Measurements from ENCODE around the gene RC3H1. TPM values are rescaled to one million over a fixed set of nuclear protein-coding genes. Genes with fewer than 3 reads are reported as not detected.
A peak's percentile ranks its signal among the peaks of the same experiment; 100 is the strongest.

RC3H1 gene
- total and polyA plus RNA-seq, 10 of the 15 experiments (the other 5 are each of a cell fraction or from before 2014, with no cell fraction given), result 1.4 to 33.9 (median 11.8) TPM

DNA sequence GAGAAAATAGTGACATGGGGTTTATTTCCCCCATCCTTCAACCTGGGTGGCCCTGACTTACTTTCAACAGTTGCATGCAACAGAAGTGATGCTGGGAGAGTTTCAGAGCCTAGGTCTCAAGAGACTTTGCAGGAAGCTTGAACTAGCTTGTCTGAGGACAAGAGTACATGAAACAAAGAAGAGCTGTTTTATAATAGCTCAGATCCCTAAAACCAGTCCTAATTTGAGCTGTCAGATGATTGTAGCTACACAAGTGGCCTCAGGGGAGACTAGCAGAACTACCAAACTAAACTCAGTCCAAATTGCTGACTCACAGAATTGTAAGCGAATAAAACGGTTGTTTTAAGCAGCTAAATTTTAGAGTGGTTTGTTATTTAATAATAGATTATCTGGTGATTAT lies 17.1 kb downstream of the RC3H1 start (continued):
- TF ChIP-seq, protein P1, sequence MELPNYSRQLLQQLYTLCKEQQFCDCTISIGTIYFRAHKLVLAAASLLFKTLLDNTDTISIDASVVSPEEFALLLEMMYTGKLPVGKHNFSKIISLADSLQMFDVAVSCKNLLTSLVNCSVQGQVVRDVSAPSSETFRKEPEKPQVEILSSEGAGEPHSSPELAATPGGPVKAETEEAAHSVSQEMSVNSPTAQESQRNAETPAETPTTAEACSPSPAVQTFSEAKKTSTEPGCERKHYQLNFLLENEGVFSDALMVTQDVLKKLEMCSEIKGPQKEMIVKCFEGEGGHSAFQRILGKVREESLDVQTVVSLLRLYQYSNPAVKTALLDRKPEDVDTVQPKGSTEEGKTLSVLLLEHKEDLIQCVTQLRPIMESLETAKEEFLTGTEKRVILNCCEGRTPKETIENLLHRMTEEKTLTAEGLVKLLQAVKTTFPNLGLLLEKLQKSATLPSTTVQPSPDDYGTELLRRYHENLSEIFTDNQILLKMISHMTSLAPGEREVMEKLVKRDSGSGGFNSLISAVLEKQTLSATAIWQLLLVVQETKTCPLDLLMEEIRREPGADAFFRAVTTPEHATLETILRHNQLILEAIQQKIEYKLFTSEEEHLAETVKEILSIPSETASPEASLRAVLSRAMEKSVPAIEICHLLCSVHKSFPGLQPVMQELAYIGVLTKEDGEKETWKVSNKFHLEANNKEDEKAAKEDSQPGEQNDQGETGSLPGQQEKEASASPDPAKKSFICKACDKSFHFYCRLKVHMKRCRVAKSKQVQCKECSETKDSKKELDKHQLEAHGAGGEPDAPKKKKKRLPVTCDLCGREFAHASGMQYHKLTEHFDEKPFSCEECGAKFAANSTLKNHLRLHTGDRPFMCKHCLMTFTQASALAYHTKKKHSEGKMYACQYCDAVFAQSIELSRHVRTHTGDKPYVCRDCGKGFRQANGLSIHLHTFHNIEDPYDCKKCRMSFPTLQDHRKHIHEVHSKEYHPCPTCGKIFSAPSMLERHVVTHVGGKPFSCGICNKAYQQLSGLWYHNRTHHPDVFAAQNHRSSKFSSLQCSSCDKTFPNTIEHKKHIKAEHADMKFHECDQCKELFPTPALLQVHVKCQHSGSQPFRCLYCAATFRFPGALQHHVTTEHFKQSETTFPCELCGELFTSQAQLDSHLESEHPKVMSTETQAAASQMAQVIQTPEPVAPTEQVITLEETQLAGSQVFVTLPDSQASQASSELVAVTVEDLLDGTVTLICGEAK (IDR thresholded peaks at IDR 0.05; ENCODE audit: borderline replicate concordance), result no peak
- TF ChIP-seq ZNF217 (IDR thresholded peaks at IDR 0.05), result no peak
- TF ChIP-seq, protein P2, sequence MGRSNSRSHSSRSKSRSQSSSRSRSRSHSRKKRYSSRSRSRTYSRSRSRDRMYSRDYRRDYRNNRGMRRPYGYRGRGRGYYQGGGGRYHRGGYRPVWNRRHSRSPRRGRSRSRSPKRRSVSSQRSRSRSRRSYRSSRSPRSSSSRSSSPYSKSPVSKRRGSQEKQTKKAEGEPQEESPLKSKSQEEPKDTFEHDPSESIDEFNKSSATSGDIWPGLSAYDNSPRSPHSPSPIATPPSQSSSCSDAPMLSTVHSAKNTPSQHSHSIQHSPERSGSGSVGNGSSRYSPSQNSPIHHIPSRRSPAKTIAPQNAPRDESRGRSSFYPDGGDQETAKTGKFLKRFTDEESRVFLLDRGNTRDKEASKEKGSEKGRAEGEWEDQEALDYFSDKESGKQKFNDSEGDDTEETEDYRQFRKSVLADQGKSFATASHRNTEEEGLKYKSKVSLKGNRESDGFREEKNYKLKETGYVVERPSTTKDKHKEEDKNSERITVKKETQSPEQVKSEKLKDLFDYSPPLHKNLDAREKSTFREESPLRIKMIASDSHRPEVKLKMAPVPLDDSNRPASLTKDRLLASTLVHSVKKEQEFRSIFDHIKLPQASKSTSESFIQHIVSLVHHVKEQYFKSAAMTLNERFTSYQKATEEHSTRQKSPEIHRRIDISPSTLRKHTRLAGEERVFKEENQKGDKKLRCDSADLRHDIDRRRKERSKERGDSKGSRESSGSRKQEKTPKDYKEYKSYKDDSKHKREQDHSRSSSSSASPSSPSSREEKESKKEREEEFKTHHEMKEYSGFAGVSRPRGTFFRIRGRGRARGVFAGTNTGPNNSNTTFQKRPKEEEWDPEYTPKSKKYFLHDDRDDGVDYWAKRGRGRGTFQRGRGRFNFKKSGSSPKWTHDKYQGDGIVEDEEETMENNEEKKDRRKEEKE (IDR thresholded peaks at IDR 0.05), result no peak
- TF ChIP-seq, protein P3, sequence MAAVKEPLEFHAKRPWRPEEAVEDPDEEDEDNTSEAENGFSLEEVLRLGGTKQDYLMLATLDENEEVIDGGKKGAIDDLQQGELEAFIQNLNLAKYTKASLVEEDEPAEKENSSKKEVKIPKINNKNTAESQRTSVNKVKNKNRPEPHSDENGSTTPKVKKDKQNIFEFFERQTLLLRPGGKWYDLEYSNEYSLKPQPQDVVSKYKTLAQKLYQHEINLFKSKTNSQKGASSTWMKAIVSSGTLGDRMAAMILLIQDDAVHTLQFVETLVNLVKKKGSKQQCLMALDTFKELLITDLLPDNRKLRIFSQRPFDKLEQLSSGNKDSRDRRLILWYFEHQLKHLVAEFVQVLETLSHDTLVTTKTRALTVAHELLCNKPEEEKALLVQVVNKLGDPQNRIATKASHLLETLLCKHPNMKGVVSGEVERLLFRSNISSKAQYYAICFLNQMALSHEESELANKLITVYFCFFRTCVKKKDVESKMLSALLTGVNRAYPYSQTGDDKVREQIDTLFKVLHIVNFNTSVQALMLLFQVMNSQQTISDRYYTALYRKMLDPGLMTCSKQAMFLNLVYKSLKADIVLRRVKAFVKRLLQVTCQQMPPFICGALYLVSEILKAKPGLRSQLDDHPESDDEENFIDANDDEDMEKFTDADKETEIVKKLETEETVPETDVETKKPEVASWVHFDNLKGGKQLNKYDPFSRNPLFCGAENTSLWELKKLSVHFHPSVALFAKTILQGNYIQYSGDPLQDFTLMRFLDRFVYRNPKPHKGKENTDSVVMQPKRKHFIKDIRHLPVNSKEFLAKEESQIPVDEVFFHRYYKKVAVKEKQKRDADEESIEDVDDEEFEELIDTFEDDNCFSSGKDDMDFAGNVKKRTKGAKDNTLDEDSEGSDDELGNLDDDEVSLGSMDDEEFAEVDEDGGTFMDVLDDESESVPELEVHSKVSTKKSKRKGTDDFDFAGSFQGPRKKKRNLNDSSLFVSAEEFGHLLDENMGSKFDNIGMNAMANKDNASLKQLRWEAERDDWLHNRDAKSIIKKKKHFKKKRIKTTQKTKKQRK (IDR thresholded peaks at IDR 0.05; ENCODE audit: low read depth, low read length), result no peak
- TF ChIP-seq, protein P4, sequence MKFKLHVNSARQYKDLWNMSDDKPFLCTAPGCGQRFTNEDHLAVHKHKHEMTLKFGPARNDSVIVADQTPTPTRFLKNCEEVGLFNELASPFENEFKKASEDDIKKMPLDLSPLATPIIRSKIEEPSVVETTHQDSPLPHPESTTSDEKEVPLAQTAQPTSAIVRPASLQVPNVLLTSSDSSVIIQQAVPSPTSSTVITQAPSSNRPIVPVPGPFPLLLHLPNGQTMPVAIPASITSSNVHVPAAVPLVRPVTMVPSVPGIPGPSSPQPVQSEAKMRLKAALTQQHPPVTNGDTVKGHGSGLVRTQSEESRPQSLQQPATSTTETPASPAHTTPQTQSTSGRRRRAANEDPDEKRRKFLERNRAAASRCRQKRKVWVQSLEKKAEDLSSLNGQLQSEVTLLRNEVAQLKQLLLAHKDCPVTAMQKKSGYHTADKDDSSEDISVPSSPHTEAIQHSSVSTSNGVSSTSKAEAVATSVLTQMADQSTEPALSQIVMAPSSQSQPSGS (IDR thresholded peaks at IDR 0.05; ENCODE audit: low read length), result peak; percentile 48; the same call in 1 of the 2 replicates
- TF ChIP-seq, protein P5, sequence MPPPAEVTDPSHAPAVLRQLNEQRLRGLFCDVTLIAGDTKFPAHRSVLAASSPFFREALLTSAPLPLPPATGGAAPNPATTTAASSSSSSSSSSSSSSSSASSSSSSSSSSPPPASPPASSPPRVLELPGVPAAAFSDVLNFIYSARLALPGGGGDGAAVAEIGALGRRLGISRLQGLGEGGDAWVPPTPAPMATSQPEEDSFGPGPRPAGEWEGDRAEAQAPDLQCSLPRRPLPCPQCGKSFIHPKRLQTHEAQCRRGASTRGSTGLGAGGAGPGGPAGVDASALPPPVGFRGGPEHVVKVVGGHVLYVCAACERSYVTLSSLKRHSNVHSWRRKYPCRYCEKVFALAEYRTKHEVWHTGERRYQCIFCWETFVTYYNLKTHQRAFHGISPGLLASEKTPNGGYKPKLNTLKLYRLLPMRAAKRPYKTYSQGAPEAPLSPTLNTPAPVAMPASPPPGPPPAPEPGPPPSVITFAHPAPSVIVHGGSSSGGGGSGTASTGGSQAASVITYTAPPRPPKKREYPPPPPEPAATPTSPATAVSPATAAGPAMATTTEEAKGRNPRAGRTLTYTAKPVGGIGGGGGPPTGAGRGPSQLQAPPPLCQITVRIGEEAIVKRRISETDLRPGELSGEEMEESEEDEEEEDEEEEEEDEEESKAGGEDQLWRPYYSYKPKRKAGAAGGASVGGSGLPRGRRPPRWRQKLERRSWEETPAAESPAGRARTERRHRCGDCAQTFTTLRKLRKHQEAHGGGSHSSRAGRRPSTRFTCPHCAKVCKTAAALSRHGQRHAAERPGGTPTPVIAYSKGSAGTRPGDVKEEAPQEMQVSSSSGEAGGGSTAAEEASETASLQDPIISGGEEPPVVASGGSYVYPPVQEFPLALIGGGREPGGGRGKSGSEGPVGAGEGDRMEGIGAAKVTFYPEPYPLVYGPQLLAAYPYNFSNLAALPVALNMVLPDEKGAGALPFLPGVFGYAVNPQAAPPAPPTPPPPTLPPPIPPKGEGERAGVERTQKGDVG (CRISPR knock-in tag; IDR thresholded peaks at IDR 0.05), result no peak
- TF ChIP-seq PML (IDR thresholded peaks at IDR 0.05; ENCODE audit: low read length), result no peak
- TF ChIP-seq, protein P6, sequence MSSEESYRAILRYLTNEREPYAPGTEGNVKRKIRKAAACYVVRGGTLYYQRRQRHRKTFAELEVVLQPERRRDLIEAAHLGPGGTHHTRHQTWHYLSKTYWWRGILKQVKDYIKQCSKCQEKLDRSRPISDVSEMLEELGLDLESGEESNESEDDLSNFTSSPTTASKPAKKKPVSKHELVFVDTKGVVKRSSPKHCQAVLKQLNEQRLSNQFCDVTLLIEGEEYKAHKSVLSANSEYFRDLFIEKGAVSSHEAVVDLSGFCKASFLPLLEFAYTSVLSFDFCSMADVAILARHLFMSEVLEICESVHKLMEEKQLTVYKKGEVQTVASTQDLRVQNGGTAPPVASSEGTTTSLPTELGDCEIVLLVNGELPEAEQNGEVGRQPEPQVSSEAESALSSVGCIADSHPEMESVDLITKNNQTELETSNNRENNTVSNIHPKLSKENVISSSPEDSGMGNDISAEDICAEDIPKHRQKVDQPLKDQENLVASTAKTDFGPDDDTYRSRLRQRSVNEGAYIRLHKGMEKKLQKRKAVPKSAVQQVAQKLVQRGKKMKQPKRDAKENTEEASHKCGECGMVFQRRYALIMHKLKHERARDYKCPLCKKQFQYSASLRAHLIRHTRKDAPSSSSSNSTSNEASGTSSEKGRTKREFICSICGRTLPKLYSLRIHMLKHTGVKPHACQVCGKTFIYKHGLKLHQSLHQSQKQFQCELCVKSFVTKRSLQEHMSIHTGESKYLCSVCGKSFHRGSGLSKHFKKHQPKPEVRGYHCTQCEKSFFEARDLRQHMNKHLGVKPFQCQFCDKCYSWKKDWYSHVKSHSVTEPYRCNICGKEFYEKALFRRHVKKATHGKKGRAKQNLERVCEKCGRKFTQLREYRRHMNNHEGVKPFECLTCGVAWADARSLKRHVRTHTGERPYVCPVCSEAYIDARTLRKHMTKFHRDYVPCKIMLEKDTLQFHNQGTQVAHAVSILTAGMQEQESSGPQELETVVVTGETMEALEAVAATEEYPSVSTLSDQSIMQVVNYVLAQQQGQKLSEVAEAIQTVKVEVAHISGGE (CRISPR knock-in tag; IDR thresholded peaks at IDR 0.05), result no peak
